HG03520 (cell line): ENCODE data around the gene ARHGAP22.

Experiments used
- ATAC-seq: cut with Tn5 transposase; IDR thresholded peaks from one replicate; pipeline ENCODE4 v1.9.1; 2021; ENCODE audit warnings: mild to moderate bottlenecking, moderate library complexity; ENCODE audit not compliant: unreplicated experiment

ARHGAP22 gene

GRCh38 chr10:48468130-48468790 is 136.6 kb downstream of the ARHGAP22 start:
- ATAC-seq = no peak

DNA sequence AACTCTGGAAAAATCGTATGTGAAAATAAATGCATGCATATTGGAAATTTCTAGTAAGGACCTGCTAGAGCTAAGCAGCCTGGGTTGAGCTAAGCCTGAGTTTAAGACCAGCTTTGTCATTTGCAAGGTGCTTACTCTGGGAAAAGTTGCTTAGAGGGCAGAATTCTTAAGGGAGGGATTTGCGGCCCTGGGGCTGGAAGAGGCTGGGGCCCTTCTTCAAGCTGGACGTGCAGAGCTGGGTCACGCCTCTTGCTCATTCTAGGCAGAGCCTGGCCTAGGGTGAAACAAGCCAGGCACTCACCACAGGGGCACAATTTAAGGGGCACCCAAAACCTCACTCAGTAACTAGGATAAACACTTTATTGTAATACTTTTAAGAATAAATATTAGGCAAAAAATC is 137.2 kb downstream of the ARHGAP22 start:
- ATAC-seq = no peak

GRCh38 chr10:48466611-48467240 is 138.1 kb downstream of the ARHGAP22 start:
- no peak for ATAC-seq

DNA sequence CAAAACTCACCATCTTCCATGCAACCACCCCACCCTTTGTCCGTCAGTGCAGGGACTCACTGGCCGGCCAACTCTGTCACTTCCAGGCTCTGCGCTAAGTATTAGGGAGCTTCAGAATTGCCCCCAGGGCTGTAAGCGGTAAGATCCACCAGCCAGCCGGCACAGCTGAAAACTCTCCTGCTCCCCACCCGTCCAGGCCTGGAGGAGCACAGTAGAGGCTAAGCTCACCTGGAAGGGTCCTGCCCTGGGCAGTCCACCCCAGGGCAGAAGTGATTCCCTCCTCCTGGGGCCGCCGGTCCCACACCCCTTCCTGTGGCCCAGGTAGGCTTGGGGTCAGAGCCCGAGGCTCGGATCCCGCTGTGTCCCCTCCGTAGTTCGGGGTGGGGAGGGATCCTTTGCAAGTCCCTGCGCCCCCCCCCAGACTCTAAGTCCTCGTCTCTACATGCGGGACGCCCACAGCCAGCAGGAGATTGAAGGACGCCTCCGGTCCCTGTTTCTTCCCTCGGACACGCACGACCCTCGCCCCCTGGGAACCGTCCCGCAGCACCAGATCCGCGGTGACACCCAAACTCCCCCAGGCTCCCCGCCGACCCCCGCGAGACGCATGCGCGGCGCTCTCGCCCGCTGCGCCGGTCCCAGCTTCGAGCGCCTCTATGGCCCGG is 138.9 kb downstream of the ARHGAP22 start:
- no peak for ATAC-seq

- no peak for ATAC-seq
Measured at GRCh38 chr10:48464871-48465736, 139.8 kb downstream of the ARHGAP22 start.

DNA sequence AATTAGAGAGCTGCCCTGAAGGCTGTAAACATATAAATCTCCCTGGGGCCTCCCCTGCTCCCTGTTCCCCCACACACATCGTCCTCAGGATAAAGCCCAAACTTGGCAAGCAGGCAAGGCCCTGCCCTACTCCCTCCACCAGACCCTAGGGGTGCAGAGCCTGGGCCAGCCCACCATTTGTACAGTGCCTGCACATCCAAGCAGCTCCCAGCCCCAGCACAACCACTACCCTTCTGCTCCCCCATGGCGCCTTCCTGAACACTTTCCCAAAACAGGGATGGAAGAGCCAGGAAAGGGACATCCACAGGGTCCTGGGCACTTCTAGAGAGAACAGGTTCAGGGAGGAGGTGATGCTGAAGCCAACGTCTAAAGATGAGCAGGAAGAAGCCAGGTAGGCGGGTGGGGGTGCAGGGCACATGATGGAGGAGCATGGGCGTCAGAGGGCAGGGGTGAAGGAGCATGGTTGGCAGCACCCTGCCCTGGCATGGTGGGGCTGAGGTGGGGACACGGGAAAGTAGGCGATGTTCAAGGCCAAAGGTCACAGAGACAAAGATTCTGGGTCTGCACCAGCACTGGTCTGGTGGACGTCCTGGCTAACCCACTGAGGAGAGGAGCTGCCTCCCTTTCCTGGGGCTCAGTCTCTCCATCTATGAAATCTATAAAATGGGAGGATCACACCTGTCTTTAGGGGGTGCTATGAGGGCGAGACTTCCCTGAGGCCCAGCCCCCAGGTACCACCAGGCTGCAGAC is 140.6 kb downstream of the ARHGAP22 start:
- ATAC-seq = no peak

DNA sequence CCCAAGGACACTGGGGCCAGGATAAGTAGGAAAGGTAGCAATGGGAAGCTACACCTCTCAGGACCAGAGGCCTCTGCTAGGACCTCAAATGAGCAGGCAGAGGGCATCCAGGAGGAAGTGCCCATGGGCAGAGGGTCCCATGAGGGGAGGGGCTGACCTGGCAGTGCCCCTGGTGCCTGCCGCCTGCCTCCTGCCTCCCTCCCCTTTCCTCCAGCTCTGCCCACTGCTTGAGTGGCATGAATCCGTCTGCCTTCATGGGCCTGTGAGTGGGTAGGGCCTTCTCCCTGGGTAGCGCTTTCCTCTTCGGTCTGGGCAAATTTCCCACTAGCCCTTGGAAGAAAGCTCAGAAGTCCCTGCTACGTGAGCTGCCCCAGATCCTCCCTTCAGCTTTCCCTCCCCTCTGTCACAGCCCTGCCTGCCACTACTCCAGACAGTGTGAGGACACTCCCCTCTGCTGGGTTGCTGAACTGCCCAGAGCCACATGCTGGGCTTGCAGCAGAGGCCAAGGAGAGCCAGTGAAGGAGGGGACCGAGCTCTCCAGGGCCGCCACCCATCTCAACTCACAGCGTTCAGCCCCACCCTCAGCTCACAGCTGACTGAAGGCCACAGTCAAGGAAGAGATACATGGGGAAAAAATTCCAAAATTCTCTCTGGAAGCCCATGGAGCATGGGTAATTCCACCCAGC is 141.4 kb downstream of the ARHGAP22 start:
- no peak for ATAC-seq

DNA sequence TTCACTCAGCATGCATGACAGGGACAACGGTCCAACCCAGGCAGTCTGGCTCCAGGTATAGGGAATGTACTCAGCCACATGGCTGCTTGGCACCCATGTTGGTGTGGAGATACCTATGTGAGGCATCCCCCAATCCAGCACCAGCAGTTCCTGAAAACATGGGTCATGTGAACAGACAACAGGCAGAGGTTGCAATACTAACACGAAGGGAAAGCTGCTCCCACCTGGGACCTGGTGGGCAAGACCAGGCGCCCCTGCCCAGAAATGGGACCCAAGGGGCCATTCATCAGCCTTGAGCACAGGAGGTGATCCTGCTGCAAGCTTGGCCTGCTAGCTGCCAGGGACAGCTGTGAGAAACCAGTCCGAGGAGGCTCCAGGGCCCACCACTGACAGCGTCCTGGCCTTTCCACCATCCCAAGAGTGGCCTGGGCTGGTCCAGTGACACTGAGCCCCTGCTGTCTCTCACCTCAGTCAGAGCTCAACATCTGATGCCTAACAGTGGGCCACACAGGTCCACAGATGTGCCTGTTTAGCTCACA is 142.3 kb downstream of the ARHGAP22 start:
- no peak for ATAC-seq

GRCh38 chr10:48461623-48462481 is 143.0 kb downstream of the ARHGAP22 start:
- ATAC-seq = no peak

DNA sequence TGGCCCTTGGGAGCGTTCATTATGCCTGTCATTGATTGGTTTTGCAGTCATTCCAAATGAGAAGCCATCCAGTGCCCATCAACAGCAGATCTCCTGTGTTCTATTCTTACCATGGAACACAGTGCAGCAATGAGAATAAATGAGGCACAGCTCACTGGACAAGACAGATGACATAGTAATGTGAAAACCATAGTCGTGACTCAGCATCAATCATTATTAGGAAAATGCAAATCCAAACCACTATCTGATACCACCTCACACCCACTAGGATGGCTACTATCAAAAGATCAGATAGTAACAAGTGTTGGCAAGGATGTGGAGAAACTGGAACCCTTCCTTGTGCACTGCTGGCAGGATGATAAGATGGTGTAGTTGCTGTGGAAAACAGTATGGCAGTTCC is 144.7 kb downstream of the ARHGAP22 start:
- ATAC-seq = no peak

DNA sequence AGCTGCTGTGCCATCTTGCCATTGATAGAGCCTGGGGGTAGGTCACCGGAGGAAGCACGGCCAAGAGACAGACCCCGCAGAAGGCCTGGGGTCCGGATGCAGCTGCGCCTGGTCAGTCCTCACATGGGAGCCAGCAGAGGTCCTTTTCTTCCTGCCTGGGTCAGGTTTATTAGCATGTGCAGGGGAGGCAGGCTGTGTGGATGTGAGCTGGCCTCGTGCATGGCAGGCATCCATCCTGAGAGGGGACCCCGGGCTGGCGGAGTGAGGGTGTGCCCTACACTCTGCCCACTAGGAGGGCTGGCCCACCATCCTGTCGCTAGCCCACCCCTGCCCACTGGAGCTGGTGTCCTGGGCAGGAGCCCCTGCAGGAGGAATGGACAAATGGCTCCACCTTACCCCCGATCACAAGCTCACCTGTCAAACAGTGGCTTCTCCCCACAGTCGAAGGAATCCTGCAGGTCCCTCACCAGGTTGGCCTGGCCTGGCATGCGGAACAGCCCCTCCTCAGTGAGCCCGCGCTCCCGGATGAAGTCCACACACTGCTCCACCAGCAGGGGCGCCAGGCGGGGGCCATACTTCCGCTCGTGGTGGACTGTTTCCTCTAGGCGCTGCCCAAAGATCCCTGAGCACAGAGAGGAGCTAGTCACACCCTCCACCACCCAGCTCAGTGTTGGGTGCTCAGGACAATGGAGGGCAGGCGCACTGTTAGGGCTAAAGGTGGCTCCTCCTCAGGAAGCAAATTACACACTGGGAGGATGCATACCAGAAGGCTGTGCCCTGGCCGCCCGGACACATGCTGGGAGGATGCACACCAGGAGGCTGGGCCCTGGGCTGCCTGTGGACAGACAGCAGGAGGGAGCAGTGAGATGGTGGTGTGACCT is 145.4 kb downstream of the ARHGAP22 start:
- ATAC-seq = no peak

GRCh38 chr10:48458662-48459048 is 146.2 kb downstream of the ARHGAP22 start:
- ATAC-seq = no peak

- ATAC-seq = no peak
Measured at GRCh38 chr10:48457949-48458661, 146.8 kb downstream of the ARHGAP22 start.

DNA sequence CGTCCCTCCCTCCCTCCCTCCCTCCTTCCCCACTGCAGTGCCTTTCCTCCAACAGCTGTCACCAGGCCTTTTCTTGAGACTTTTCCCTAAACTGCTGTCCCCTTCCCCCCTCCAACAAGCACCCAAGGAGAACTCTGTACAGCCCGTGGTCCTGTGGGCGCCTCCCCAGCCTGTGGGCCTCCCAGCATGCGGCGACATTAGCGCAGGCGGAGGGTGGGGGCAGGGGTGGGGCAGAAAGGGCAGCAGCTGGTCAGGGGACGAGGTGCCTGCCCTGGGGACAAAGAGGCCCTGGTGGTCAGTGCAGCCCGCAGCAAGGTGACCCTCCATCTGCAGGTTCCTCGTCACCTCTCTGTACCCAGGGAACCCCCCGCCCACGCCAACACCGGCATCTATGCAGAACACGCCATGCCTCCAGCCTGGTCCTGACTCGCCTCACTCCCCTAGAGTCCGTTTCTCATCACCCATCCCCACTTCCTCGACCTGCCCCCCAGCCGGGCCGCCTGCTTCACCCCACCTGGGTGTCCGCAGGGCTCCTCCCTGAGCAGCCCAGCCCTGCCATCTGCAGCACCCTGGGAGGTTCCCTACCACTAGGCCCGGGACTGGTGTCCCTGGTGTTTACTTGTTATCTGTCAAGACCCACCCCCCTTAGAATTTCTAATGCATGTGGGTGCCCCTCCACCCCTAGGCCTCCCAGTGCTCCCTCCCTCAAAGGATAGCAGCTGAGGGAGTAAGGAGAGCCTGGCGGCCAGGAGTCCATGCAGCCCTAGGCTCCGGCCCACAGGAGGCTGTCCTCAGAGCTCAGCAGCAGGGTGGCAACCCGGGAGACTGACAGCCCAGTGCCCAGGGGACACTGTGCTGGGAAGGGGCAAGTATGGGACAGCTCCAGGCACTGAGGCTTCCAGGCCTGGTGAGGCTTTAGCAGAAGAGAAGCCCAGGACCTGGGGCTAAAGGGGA is 147.8 kb downstream of the ARHGAP22 start:
- no peak for ATAC-seq

GRCh38 chr10:48456361-48456804 is 148.5 kb downstream of the ARHGAP22 start:
- ATAC-seq = no peak
